Omental fat pad (tissue), 4 donors: ENCODE measurements around the gene KCNQ1. TPM values are rescaled to one million over a fixed set of nuclear protein-coding genes. Genes with fewer than 3 reads are reported as not detected.

Experiments
- ATAC-seq: fragments of 150-250 bp; one replicate; pipeline ENCODE4 v1.9.1; 2016; ENCODE audit warnings: mild to moderate bottlenecking, moderate library complexity; ENCODE audit not compliant: low FRiP score
- DNase-seq: peaks from one replicate; pipeline ENCODE4 v3.0.0-alpha.2; 2019; ENCODE audit warnings: low spot score
- total RNA-seq, 4 donors: library from RNA; depleted of rRNA; stranded (reverse); fragments of >200 nt; gene quantifications; one replicate each; pipeline ENCODE4 v1.1.0, GENCODE V29; 2016
- TF ChIP-seq, protein P1 (sequence below), 3 donors: fragments of 450-650 bp; IDR thresholded peaks; one replicate each; pipeline ENCODE4 v1.5.1; 2016 to 2017; ENCODE audit warnings: antibody characterized with exemption in 3 of 3, mild to moderate bottlenecking in 3 of 3, moderate library complexity in 2 of 3

KCNQ1 gene
- total RNA-seq, 4 donors from 2014 or later, result 4.5 to 5.9 (median 5.2) TPM

DNA sequence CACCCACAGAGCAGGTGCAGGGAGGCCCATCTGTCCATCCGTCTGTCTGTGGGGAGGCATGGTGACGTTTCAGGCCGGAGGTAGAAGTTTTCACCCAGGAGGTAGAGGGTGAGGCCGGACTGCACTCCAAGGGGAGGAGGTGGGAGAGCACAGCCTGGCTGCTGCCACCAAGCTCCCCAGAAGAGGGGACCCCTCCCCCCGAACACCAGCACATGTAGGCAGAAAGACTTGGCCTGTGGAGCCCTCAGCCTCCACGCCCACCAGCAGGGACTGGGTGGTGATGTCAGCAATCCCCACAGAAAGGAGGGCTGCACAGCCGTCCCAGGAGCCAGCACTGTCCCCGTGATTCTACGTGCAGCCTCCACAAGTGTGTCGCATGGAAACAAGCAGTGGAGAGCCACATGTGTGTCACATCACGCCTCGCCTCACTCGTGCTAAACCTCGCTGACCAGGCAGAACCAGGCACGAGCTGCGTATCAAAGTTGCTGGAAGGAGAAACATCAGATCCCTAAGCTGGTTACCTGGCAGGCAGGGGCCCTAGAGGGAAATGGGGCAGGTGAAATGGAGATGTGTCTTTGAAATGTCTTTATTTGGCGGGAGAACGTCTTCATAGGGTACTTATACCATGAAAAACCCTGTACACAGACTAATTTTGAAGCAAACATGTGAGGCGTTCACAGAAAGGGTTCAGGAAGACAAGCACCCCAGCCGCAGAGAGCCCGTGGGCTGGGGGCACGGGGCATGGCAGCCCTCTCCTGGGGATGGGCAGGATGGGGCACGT lies 391.7 kb downstream of the KCNQ1 start:
- ATAC-seq (no peak), DNase-seq (no peak)
- TF ChIP-seq, protein P1, sequence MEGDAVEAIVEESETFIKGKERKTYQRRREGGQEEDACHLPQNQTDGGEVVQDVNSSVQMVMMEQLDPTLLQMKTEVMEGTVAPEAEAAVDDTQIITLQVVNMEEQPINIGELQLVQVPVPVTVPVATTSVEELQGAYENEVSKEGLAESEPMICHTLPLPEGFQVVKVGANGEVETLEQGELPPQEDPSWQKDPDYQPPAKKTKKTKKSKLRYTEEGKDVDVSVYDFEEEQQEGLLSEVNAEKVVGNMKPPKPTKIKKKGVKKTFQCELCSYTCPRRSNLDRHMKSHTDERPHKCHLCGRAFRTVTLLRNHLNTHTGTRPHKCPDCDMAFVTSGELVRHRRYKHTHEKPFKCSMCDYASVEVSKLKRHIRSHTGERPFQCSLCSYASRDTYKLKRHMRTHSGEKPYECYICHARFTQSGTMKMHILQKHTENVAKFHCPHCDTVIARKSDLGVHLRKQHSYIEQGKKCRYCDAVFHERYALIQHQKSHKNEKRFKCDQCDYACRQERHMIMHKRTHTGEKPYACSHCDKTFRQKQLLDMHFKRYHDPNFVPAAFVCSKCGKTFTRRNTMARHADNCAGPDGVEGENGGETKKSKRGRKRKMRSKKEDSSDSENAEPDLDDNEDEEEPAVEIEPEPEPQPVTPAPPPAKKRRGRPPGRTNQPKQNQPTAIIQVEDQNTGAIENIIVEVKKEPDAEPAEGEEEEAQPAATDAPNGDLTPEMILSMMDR (IDR thresholded peaks at IDR 0.05), result no peak

DNA sequence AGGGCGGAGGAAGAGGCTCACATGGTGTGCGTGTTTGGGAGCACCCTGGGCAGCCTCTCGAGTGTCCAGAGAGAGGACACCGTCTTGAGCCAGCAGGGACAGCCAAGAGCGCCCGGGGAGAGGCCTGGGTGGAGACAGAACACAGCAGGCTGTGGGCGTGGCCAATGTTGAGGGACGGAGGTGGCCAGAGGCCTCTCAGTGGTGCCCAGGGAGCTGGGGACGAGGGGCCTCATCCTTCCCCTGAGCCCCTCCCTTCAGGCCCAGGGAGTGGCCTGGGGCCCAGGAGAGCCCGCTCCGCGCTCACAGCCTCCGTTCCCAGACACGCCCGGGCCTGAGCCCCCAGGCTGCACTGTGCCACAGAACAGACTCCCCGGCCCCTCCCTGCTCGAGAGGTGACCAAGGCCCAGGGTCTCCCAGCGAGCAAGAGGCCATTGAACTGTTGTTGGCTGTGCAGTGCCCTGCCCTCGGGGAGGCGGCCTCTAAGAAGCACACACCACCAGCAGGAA lies 392.3 kb downstream of the KCNQ1 start:
- no peak for DNase-seq
- no peak for ATAC-seq
- TF ChIP-seq, protein P1 (IDR thresholded peaks at IDR 0.05), result no peak

DNA sequence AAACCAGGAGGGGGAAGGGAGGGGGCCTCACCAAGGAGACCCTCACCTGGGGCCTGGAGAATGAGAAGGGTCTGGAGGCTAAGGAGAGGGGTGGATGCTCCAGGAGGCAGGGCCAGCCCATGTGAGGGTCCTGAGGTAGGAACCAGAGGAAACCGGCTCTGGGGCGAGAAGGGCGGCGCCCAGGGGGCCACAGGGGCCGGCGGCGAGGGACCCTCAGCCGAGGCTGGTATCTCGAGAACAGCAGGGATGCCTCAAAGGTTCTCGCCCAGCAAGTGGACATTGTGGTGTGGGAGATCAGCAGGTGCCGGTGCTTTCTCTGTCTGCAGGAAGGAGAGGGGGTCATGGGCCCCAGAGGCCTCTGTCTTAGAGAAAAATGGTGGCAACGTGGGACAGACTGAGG lies 392.8 kb downstream of the KCNQ1 start:
- ATAC-seq, result no peak
- DNase-seq, result no peak
- TF ChIP-seq, protein P1 (IDR thresholded peaks at IDR 0.05), result no peak

DNA sequence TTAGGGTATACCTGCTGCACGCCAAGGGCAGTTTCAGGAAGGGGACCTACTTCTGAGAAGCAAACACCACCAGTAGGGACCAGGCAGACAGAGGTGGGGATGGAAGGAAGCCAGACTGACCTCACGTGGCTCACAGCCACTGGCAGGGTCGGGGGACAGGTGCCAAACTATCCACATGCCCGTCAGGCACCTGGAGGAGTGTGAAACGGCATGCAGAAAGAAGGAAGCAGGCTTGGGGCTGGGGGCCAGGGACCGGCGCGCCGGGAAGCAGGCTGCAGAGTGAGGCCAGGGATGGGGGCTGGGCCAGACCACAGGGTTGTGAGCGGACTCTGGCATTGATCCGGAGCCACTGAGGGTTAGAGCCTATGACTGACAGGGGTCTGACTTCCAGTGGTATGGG lies 393.3 kb downstream of the KCNQ1 start:
- no peak for ATAC-seq
- no peak for DNase-seq
- TF ChIP-seq, protein P1 (IDR thresholded peaks at IDR 0.05), result no peak

DNA sequence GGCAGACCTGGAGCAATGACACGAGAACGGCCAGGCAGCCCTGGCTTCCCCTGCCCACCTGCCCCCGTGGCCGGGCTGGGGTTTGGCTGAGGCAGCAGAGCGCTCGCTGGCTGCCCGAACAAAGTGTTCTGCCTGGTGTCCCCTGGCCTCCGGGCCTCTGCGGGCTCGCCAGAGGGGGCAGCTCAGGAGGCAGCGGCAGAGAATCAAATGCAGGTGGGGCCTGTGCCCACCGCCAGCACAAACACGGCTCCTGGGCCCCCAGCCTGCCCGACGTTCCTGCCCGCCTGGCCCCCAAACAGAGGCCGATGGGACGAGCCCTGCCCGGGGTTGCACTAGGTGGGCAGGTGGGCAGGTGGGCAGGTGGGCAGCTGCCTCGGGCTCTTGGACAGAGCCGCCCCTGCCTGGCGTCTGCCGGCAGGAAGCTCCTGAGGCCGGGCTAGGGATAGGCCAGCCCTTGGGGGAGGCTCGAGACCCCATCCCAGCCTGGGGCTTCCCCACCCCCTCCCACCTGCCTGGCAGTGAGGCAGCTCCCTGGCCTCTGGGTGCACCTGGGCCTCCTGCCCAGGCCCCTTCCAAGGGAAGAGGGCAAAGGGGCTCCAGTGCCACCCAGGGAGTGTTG lies 394.0 kb downstream of the KCNQ1 start:
- DNase-seq (no peak), ATAC-seq (no peak)
- TF ChIP-seq, protein P1 (IDR thresholded peaks at IDR 0.05), result no peak

DNA sequence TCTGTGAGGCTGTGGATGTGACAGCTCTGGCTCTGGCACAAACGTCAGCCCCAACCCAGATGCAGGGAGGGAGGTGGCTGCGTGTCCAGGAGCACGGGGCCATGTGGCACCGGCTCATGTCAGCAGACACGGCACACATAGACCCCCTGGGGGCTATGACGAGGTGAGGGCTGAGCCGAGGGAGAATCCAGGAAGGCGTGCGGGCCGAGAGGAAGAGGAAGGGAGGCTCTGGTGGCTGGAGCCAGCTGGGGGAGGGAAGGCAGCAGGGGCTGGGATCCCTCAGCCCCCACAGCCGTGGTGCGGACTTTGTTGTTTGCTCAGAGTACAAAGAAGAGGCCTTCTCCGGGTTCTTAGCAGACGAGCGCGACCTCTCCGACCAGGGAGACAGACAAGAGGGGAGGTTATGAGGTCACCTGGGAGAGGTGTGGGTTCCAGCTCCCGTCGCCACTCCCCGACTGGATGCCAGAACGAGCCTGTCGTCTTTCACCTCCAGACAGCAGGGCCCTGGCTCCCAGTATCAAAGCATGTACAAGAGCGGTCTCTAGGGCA lies 394.7 kb downstream of the KCNQ1 start:
- TF ChIP-seq, protein P1 (IDR thresholded peaks at IDR 0.05), result no peak
- DNase-seq (no peak), ATAC-seq (no peak)
